ENCODE data around the gene BMP7.

DNA sequence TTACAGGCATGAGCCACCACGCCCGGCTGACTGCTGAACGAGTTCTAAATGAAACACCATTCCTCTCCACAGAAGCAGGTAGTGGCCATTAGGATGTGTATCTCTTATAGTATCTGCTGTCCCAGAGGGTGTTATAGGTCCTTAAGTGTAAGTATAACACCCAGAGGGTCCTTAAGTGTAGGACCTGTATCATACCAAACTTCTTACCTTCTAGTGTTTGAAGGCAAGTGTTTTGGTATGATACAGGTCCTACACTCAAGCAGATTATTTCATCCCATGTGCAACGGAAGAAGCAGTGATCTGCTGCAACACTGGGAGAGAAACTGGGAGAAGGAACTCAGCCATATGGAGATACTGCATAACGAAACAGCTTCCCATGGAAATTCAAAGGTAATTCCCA lies 17.4 kb downstream of the BMP7 start:
- TF ChIP-seq ZFP30 (CRISPR knock-in tag; IDR thresholded peaks at IDR 0.05) (no peak), ZFP3 (CRISPR knock-in tag; IDR thresholded peaks at IDR 0.05) (no peak), BACH2 (CRISPR knock-in tag; IDR thresholded peaks at IDR 0.05; ENCODE audit: borderline replicate concordance) (no peak), ISL1 (CRISPR knock-in tag; IDR thresholded peaks at IDR 0.05) (no peak), ARNTL (CRISPR knock-in tag; IDR thresholded peaks at IDR 0.05; ENCODE audit: borderline replicate concordance, low read depth) (no peak), OSR1 (CRISPR knock-in tag; IDR thresholded peaks at IDR 0.05) (no peak), TCF4 (CRISPR knock-in tag; IDR thresholded peaks at IDR 0.05; ENCODE audit: borderline replicate concordance) (no peak)
- TF ChIP-seq, protein P1, sequence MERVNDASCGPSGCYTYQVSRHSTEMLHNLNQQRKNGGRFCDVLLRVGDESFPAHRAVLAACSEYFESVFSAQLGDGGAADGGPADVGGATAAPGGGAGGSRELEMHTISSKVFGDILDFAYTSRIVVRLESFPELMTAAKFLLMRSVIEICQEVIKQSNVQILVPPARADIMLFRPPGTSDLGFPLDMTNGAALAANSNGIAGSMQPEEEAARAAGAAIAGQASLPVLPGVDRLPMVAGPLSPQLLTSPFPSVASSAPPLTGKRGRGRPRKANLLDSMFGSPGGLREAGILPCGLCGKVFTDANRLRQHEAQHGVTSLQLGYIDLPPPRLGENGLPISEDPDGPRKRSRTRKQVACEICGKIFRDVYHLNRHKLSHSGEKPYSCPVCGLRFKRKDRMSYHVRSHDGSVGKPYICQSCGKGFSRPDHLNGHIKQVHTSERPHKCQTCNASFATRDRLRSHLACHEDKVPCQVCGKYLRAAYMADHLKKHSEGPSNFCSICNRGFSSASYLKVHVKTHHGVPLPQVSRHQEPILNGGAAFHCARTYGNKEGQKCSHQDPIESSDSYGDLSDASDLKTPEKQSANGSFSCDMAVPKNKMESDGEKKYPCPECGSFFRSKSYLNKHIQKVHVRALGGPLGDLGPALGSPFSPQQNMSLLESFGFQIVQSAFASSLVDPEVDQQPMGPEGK (CRISPR knock-in tag; IDR thresholded peaks at IDR 0.05; ENCODE audit: borderline replicate concordance): no peak
- TF ChIP-seq, protein P2, sequence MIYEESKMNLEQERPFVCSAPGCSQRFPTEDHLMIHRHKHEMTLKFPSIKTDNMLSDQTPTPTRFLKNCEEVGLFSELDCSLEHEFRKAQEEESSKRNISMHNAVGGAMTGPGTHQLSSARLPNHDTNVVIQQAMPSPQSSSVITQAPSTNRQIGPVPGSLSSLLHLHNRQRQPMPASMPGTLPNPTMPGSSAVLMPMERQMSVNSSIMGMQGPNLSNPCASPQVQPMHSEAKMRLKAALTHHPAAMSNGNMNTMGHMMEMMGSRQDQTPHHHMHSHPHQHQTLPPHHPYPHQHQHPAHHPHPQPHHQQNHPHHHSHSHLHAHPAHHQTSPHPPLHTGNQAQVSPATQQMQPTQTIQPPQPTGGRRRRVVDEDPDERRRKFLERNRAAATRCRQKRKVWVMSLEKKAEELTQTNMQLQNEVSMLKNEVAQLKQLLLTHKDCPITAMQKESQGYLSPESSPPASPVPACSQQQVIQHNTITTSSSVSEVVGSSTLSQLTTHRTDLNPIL (CRISPR knock-in tag; IDR thresholded peaks at IDR 0.05; ENCODE audit: low read depth): no peak
